GM23338 (cell line): ENCODE data around the gene IFT88. TPM values are rescaled to one million over a fixed set of nuclear protein-coding genes. Genes with fewer than 3 reads are reported as not detected.
A peak's percentile ranks its signal among the peaks of the same experiment; 100 is the strongest.

ENCODE experiments used
- ATAC-seq: fragments of 200-7000 bp; cut with Tn5 transposase; 3 replicates; pipeline ENCODE4 v1.9.1; 2020
- DNase-seq: peaks from one replicate; pipeline ENCODE4 v3.0.0-alpha.2; 2015; ENCODE audit warnings: low spot score
- H2AFZ ChIP-seq: fragments of 200-600 bp; sonication (generic); 2 replicates; pipeline ENCODE4 v1.8.0; 2016; ENCODE audit warnings: antibody characterized with exemption, mild to moderate bottlenecking, moderate library complexity
- H3F3A ChIP-seq: fragments of 200-600 bp; sonication (generic); replicated peaks from 2 replicates; pipeline ENCODE4 v1.8.0; 2017; ENCODE audit warnings: antibody characterized with exemption, mixed run types, low read depth
- H3K27ac ChIP-seq: fragments of 200-600 bp; sonication (generic); 2 replicates; pipeline ENCODE4 v1.6.1; 2016; ENCODE audit warnings: low read depth
- H3K27me3 ChIP-seq: fragments of 200-600 bp; sonication (generic); 2 replicates; pipeline ENCODE4 v1.8.0; 2016; ENCODE audit warnings: mild to moderate bottlenecking, mixed run types, moderate library complexity; ENCODE audit not compliant: insufficient read depth
- H3K36me3 ChIP-seq: fragments of 200-600 bp; sonication (generic); 2 replicates; pipeline ENCODE4 v1.8.0; 2016; ENCODE audit warnings: mild to moderate bottlenecking; ENCODE audit not compliant: insufficient read depth
- H3K4me1 ChIP-seq: fragments of 200-600 bp; sonication (generic); 2 replicates; pipeline ENCODE4 v1.8.0; 2016; ENCODE audit warnings: mild to moderate bottlenecking, moderate library complexity; ENCODE audit not compliant: insufficient read depth
- H3K4me2 ChIP-seq: fragments of 200-600 bp; sonication (generic); 2 replicates; pipeline ENCODE4 v1.7.1; 2017; ENCODE audit warnings: mixed run types
- H3K4me3 ChIP-seq: fragments of 200-600 bp; sonication (generic); 2 replicates; pipeline ENCODE4 v1.6.1; 2016; ENCODE audit warnings: mixed run types
- H3K79me2 ChIP-seq: fragments of 200-600 bp; sonication (generic); replicated peaks from 2 replicates; pipeline ENCODE4 v1.8.0; 2017; ENCODE audit warnings: mild to moderate bottlenecking; ENCODE audit not compliant: insufficient read depth
- H3K9me2 ChIP-seq: fragments of 200-600 bp; sonication (generic); 2 replicates; pipeline ENCODE4 v1.8.0; 2017; ENCODE audit not compliant: insufficient read depth
- H4K20me1 ChIP-seq: fragments of 200-600 bp; sonication (generic); replicated peaks from 2 replicates; pipeline ENCODE4 v1.8.0; 2017; ENCODE audit warnings: mild to moderate bottlenecking; ENCODE audit not compliant: insufficient read depth
- H3K27ac Mint-ChIP-seq: 2 replicates; pipeline ENCODE4 v1.8.0; 2020; ENCODE audit warnings: inconsistent platforms, mild to moderate bottlenecking, moderate library complexity, mixed read lengths
- H3K27me3 Mint-ChIP-seq: 3 replicates; pipeline ENCODE4 v1.8.0; 2022; ENCODE audit warnings: low read depth, mild to moderate bottlenecking, moderate library complexity, mixed read lengths, inconsistent platforms; ENCODE audit not compliant: insufficient read depth, poor library complexity
- H3K36me3 Mint-ChIP-seq: 3 replicates; pipeline ENCODE4 v1.8.0; 2021; ENCODE audit warnings: low read depth, mild to moderate bottlenecking, inconsistent platforms, moderate library complexity, mixed read lengths
- H3K4me1 Mint-ChIP-seq: 3 replicates; pipeline ENCODE4 v1.8.0; 2020; ENCODE audit warnings: mild to moderate bottlenecking, inconsistent platforms, mixed read lengths
- H3K4me3 Mint-ChIP-seq: 3 replicates; pipeline ENCODE4 v1.8.0; 2021; ENCODE audit warnings: moderate library complexity, mild to moderate bottlenecking, inconsistent platforms, mixed read lengths
- H3K9me3 Mint-ChIP-seq: 3 replicates; pipeline ENCODE4 v1.8.0; 2020; ENCODE audit warnings: moderate library complexity, mild to moderate bottlenecking, inconsistent platforms, mixed read lengths
- ETS1 ChIP-seq: IDR thresholded peaks from 2 replicates; pipeline ENCODE4 v1.6.1; 2016; ENCODE audit warnings: antibody characterized with exemption
- EZH2 ChIP-seq: fragments of 200-600 bp; sonication (generic); IDR thresholded peaks from one replicate; pipeline ENCODE4 v1.8.0; 2017; ENCODE audit warnings: antibody characterized with exemption, mild to moderate bottlenecking, low read depth; ENCODE audit not compliant: unreplicated experiment
- EZH2phosphoT487 ChIP-seq: fragments of 200-600 bp; sonication (generic); IDR thresholded peaks from one replicate; pipeline ENCODE4 v1.8.1; 2018; ENCODE audit warnings: antibody characterized with exemption; ENCODE audit not compliant: unreplicated experiment
- REST ChIP-seq: IDR thresholded peaks from one replicate; pipeline ENCODE4 v1.6.1; 2018; ENCODE audit warnings: antibody characterized with exemption; ENCODE audit not compliant: unreplicated experiment
- ZNF114 ChIP-seq: fragments of 250-450 bp; sonication (Bioruptor Pico); IDR thresholded peaks from 2 replicates; pipeline ENCODE4 v1.5.0; 2020; ENCODE audit warnings: mild to moderate bottlenecking, moderate library complexity
- polyA plus RNA-seq: library from polyadenylated mRNA; unstranded; fragments of >200 nt; fragmentation: Nextera tagmentation; extraction: Ambion mirVana; gene quantifications from 2 replicates; pipeline ENCODE4 v1.2.1, GENCODE V29; 2016
- total RNA-seq: library from RNA; depleted of rRNA; stranded (reverse); fragments of >200 nt; shearing (Covaris generic); gene quantifications from 2 replicates; pipeline ENCODE4 v1.2.3, GENCODE V29; 2014
- TF ChIP-seq, protein P1 (sequence below): fragments of 250-450 bp; sonication (Bioruptor Pico); IDR thresholded peaks from 2 replicates; pipeline ENCODE4 v1.5.0; 2020; ENCODE audit warnings: mild to moderate bottlenecking, moderate library complexity

Gene IFT88
- total and polyA plus RNA-seq, 2 experiments from 2014 or later: 8.2 to 8.7 TPM

DNA sequence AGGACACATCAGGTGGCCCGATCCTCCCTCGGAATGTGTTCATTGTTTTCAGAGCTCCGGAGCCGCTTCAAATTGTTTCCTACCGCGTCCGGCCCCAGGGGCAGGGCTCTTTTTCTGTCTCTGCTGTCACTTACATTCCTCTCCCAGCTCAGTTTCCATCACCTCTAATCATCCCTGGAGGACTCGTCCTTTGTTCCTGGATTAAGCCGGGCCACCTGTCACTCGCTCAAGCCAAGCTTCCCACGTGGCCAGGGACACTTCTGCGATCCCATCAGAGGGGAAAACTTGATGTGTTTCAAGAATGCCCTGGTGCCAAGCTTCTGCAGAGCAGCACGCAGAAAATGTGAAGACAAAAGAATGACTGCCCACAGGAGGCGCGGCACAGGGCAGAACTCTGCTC is 150.0 kb downstream of the IFT88 start:
- no peak for TF ChIP-seq REST
- TF ChIP-seq EZH2: no peak
- TF ChIP-seq, protein P1, sequence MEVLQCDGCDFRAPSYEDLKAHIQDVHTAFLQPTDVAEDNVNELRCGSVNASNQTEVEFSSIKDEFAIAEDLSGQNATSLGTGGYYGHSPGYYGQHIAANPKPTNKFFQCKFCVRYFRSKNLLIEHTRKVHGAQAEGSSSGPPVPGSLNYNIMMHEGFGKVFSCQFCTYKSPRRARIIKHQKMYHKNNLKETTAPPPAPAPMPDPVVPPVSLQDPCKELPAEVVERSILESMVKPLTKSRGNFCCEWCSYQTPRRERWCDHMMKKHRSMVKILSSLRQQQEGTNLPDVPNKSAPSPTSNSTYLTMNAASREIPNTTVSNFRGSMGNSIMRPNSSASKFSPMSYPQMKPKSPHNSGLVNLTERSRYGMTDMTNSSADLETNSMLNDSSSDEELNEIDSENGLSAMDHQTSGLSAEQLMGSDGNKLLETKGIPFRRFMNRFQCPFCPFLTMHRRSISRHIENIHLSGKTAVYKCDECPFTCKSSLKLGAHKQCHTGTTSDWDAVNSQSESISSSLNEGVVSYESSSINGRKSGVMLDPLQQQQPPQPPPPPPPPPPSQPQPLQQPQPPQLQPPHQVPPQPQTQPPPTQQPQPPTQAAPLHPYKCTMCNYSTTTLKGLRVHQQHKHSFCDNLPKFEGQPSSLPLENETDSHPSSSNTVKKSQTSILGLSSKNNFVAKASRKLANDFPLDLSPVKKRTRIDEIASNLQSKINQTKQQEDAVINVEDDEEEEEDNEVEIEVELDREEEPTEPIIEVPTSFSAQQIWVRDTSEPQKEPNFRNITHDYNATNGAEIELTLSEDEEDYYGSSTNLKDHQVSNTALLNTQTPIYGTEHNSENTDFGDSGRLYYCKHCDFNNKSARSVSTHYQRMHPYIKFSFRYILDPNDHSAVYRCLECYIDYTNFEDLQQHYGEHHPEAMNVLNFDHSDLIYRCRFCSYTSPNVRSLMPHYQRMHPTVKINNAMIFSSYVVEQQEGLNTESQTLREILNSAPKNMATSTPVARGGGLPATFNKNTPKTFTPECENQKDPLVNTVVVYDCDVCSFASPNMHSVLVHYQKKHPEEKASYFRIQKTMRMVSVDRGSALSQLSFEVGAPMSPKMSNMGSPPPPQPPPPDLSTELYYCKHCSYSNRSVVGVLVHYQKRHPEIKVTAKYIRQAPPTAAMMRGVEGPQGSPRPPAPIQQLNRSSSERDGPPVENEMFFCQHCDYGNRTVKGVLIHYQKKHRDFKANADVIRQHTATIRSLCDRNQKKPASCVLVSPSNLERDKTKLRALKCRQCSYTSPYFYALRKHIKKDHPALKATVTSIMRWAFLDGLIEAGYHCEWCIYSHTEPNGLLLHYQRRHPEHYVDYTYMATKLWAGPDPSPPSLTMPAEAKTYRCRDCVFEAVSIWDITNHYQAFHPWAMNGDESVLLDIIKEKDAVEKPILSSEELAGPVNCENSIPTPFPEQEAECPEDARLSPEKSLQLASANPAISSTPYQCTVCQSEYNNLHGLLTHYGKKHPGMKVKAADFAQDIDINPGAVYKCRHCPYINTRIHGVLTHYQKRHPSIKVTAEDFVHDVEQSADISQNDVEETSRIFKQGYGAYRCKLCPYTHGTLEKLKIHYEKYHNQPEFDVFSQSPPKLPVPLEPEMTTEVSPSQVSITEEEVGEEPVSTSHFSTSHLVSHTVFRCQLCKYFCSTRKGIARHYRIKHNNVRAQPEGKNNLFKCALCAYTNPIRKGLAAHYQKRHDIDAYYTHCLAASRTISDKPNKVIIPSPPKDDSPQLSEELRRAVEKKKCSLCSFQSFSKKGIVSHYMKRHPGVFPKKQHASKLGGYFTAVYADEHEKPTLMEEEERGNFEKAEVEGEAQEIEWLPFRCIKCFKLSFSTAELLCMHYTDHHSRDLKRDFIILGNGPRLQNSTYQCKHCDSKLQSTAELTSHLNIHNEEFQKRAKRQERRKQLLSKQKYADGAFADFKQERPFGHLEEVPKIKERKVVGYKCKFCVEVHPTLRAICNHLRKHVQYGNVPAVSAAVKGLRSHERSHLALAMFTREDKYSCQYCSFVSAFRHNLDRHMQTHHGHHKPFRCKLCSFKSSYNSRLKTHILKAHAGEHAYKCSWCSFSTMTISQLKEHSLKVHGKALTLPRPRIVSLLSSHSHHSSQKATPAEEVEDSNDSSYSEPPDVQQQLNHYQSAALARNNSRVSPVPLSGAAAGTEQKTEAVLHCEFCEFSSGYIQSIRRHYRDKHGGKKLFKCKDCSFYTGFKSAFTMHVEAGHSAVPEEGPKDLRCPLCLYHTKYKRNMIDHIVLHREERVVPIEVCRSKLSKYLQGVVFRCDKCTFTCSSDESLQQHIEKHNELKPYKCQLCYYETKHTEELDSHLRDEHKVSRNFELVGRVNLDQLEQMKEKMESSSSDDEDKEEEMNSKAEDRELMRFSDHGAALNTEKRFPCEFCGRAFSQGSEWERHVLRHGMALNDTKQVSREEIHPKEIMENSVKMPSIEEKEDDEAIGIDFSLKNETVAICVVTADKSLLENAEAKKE (CRISPR knock-in tag): no peak
- TF ChIP-seq EZH2phosphoT487: no peak
- no peak for TF ChIP-seq ZNF114 (CRISPR knock-in tag)
- no peak for TF ChIP-seq ETS1
- Mint-ChIP-seq H3K9me3 (no peaks in the 10 kb centered on the region), H3K27ac (no peak overlapping the region), H3K27me3 (peaks cover 12% of the 10 kb centered on the region), H3K36me3 (no peaks in the 10 kb centered on the region), H3K4me1 (peaks cover 15% of the 10 kb centered on the region; the same call in 2 of the 3 replicates), H3K4me3 (no peak overlapping the region)
- Histone ChIP-seq H3K36me3 (no peaks in the 10 kb centered on the region), H3K4me3 (no peak overlapping the region), H4K20me1 (no peaks in the 10 kb centered on the region), H3K4me1 (peaks cover 11% of the 10 kb centered on the region), H3K79me2 (no peaks in the 10 kb centered on the region), H2AFZ (peak overlapping the region; percentile 74; the same call in 1 of the 2 replicates), H3K27me3 (peaks cover 19% of the 10 kb centered on the region), H3K9me2 (no peaks in the 10 kb centered on the region), H3F3A (no peaks in the 10 kb centered on the region), H3K4me2 (no peak overlapping the region), H3K27ac (no peak overlapping the region)
- ATAC-seq: no peak
- DNase-seq: peak; percentile 37
